Skin epidermis (tissue), 12 donors: ENCODE data around the gene KLF9.
A peak's percentile ranks its signal among the peaks of the same experiment; 100 is the strongest.

Experiments
- H3K27ac ChIP-seq, 21 experiments: fragments of 200-600 bp; sonication (generic) in 11 of 21; one replicate each; pipeline ENCODE4 v1.5.0; 2020; ENCODE audit warnings: mild to moderate bottlenecking in 3 of 21, inconsistent platforms in 2 of 21, moderate library complexity in 2 of 21
- H3K4me3 ChIP-seq, 7 experiments: fragments of 200-600 bp; sonication (generic) in 2 of 7; one replicate each; pipeline ENCODE4 v1.5.0; 2020; ENCODE audit warnings: inconsistent platforms in 2 of 7, mild to moderate bottlenecking in 2 of 7, moderate library complexity in 1 of 7

Gene KLF9

GRCh38 chr9:70425192-70425591, 10.7 kb upstream of the KLF9 start:
- Histone ChIP-seq H3K27ac (no peak overlapping the region), H3K4me3 (no peak overlapping the region)

GRCh38 chr9:70422371-70423043, 8.1 kb upstream of the KLF9 start:
- Histone ChIP-seq H3K4me3 (no peak overlapping the region), H3K27ac (peak overlapping the region in 10 of 21 experiments; percentile 90 to 100 (median 98))

GRCh38 chr9:70421272-70422180, 7.1 kb upstream of the KLF9 start:
- Histone ChIP-seq H3K4me3 (peak overlapping the region in 3 of 7 experiments; percentile 32 to 47 (median 37)), H3K27ac (peak overlapping the region; percentile 76 to 100 (median 95))

GRCh38 chr9:70420441-70421271, 6.2 kb upstream of the KLF9 start:
- H3K4me3 ChIP-seq: peak overlapping the region; percentile 32 to 47 (median 37)

GRCh38 chr9:70419556-70420440, 5.3 kb upstream of the KLF9 start:
- H3K27ac ChIP-seq: peak overlapping the region; percentile 79 to 100 (median 95)
- peak overlapping the region; percentile 32 to 47 (median 37) for H3K4me3 ChIP-seq

More at GRCh38 chr9:70420441-70421271, 6.2 kb upstream of the KLF9 start:
- peak overlapping the region; percentile 76 to 100 (median 95) for H3K27ac ChIP-seq

GRCh38 chr9:70418822-70419555, 4.5 kb upstream of the KLF9 start:
- Histone ChIP-seq H3K27ac (peak overlapping the region; percentile 79 to 100 (median 95)), H3K4me3 (peak overlapping the region; percentile 32 to 47 (median 37))

- H3K27ac ChIP-seq: peak overlapping the region in 14 of 21 experiments; percentile 25 to 100 (median 98)
- no peak overlapping the region for H3K4me3 ChIP-seq
Observed at GRCh38 chr9:70415476-70415875, 1.0 kb upstream of the KLF9 start.

- H3K27ac ChIP-seq: peak overlapping the region in 18 of 21 experiments; percentile 25 to 100 (median 98)
- H3K4me3 ChIP-seq: peak overlapping the region in 2 of 7 experiments; percentile 65 to 89
Observed at GRCh38 chr9:70415041-70415440, 584 bp upstream of the KLF9 start.

- Histone ChIP-seq H3K27ac (peak overlapping the region; percentile 90 to 100 (median 97)), H3K4me3 (peak overlapping the region; percentile 65 to 89 (median 77))
Observed at GRCh38 chr9:70413464-70413798, 1.0 kb downstream of the KLF9 start.

GRCh38 chr9:70412832-70413463, 1.5 kb downstream of the KLF9 start:
- Histone ChIP-seq H3K27ac (peak overlapping the region; percentile 90 to 100 (median 97)), H3K4me3 (peak overlapping the region; percentile 65 to 89 (median 77))

- Histone ChIP-seq H3K4me3 (peak overlapping the region; percentile 65 to 89 (median 77)), H3K27ac (peak overlapping the region; percentile 90 to 100 (median 97))
Observed at GRCh38 chr9:70411930-70412831, 2.3 kb downstream of the KLF9 start.

- Histone ChIP-seq H3K27ac (peak overlapping the region; percentile 40 to 100 (median 97)), H3K4me3 (peak overlapping the region; percentile 65 to 89 (median 77))
Observed at GRCh38 chr9:70411121-70411929, 3.1 kb downstream of the KLF9 start.

- Histone ChIP-seq H3K4me3 (peak overlapping the region; percentile 65 to 89 (median 77)), H3K27ac (peak overlapping the region in 19 of 21 experiments; percentile 40 to 100 (median 97))
Observed at GRCh38 chr9:70410368-70410767, 4.1 kb downstream of the KLF9 start.

- H3K27ac ChIP-seq: peak overlapping the region in 18 of 21 experiments; percentile 6 to 100 (median 96)
- H3K4me3 ChIP-seq: peak overlapping the region in 4 of 7 experiments; percentile 65 to 89 (median 80)
Observed at GRCh38 chr9:70409800-70410199, 4.7 kb downstream of the KLF9 start.

GRCh38 chr9:70409280-70409679, 5.2 kb downstream of the KLF9 start:
- H3K27ac ChIP-seq: peak overlapping the region in 9 of 21 experiments; percentile 40 to 100 (median 96)
- H3K4me3 ChIP-seq: no peak overlapping the region
